HepG2 (cell line): Measurements from ENCODE around the gene USP32. TPM values are rescaled to one million over a fixed set of nuclear protein-coding genes. Genes with fewer than 3 reads are reported as not detected.

Experiments
- ATF1 ChIP-seq: IDR thresholded peaks from 2 replicates; pipeline ENCODE4 v1.6.1; 2016; ENCODE audit warnings: mild to moderate bottlenecking, control low read depth
- DNMT1 ChIP-seq: sonication (generic); formaldehyde crosslinking; IDR thresholded peaks from 2 replicates; pipeline ENCODE4 v1.5.1; 2020; ENCODE audit warnings: mild to moderate bottlenecking, missing genetic modification reagents
- HCFC1 ChIP-seq: fragments of 150-350 bp; IDR thresholded peaks from 2 replicates; pipeline ENCODE4 v1.6.1; 2014; ENCODE audit warnings: low read depth, low read length
- ISL2 ChIP-seq: sonication (generic); formaldehyde crosslinking; IDR thresholded peaks from 2 replicates; pipeline ENCODE4 v1.5.0; 2020; ENCODE audit warnings: missing genetic modification reagents
- KDM2A ChIP-seq: sonication (generic); formaldehyde crosslinking; IDR thresholded peaks from 2 replicates; pipeline ENCODE4 v1.4.0; 2020; ENCODE audit warnings: low read depth, missing genetic modification reagents, borderline replicate concordance
- KLF11 ChIP-seq: IDR thresholded peaks from 2 replicates; pipeline ENCODE4 v1.6.1; 2016; ENCODE audit warnings: missing compliant biosample characterization
- KLF6 ChIP-seq: IDR thresholded peaks from 2 replicates; pipeline ENCODE4 v1.8.0; 2016; ENCODE audit warnings: missing biosample characterization, missing genetic modification reagents
- SP1 ChIP-seq, 2 experiments: fragments of 450-650 bp in 1 of 2; sonication (generic) in 1 of 2; formaldehyde crosslinking in 1 of 2; IDR thresholded peaks; 2 replicates each; pipeline versions ENCODE4 v1.4.0 to v1.6.1; 2016 to 2020; ENCODE audit warnings: missing genetic modification reagents in 1 of 2
- ZIK1 ChIP-seq: sonication (generic); formaldehyde crosslinking; IDR thresholded peaks from 2 replicates; pipeline ENCODE4 v1.5.0; 2020; ENCODE audit warnings: mild to moderate bottlenecking, low read depth, missing genetic modification reagents, borderline replicate concordance
- ZNF326 ChIP-seq: sonication (generic); formaldehyde crosslinking; IDR thresholded peaks from 2 replicates; pipeline ENCODE4 v1.4.0; 2020; ENCODE audit warnings: missing genetic modification reagents, borderline replicate concordance
- ZNF510 ChIP-seq: sonication (generic); formaldehyde crosslinking; IDR thresholded peaks from 2 replicates; pipeline ENCODE4 v1.4.0; 2020; ENCODE audit warnings: low read depth, mild to moderate bottlenecking, missing genetic modification reagents
- ZNF562 ChIP-seq: sonication (generic); formaldehyde crosslinking; IDR thresholded peaks from 2 replicates; pipeline ENCODE4 v1.8.0; 2022; ENCODE audit warnings: missing genetic modification reagents, borderline replicate concordance
- ZNF614 ChIP-seq: IDR thresholded peaks from 2 replicates; pipeline ENCODE4 v1.6.1; 2018; ENCODE audit warnings: missing biosample characterization, missing genetic modification reagents, inconsistent platforms, borderline replicate concordance
- ZNF777 ChIP-seq: sonication (generic); formaldehyde crosslinking; IDR thresholded peaks from 2 replicates; pipeline ENCODE4 v1.4.0; 2020; ENCODE audit warnings: missing genetic modification reagents
- ZNF781 ChIP-seq: sonication (generic); formaldehyde crosslinking; IDR thresholded peaks from 2 replicates; pipeline ENCODE4 v1.5.1; 2020; ENCODE audit warnings: borderline replicate concordance, mild to moderate bottlenecking, missing genetic modification reagents; ENCODE audit errors: not compliant biosample characterization
- ZSCAN30 ChIP-seq: sonication (generic); formaldehyde crosslinking; IDR thresholded peaks from 2 replicates; pipeline ENCODE4 v1.5.0; 2020; ENCODE audit warnings: mild to moderate bottlenecking, missing genetic modification reagents
- polyA plus RNA-seq, 8 experiments: library from polyadenylated mRNA; depleted of rRNA in 3 of 8; stranded (reverse) in 7 of 8; unstranded in 1 of 8; fragments of >200 nt; fragmentation: Illumina TruSeq in 4 of 8; extraction: Trizol in 4 of 8; gene quantifications; 2 replicates each; pipeline versions ENCODE4 v1.2.1 to v1.2.3, GENCODE V29; 2011 to 2016; ENCODE audit warnings: low read depth in 4 of 8, missing spikeins in 1 of 8, mixed read lengths in 1 of 8; ENCODE audit not compliant: insufficient read depth in 1 of 8
- total RNA-seq, 5 experiments: library from RNA; depleted of rRNA; stranded (reverse); fragments of >200 nt; fragmentation: Illumina TruSeq; extraction: Trizol; gene quantifications; 2 replicates each; pipeline ENCODE4 v1.2.3, GENCODE V29; 2016; ENCODE audit warnings: low read depth in 1 of 5
- TF ChIP-seq, protein P1 (sequence below): sonication (generic); formaldehyde crosslinking; IDR thresholded peaks from 2 replicates; pipeline ENCODE4 v1.4.0; 2020; ENCODE audit warnings: missing genetic modification reagents, borderline replicate concordance
- TF ChIP-seq, protein P2 (sequence below): sonication (generic); formaldehyde crosslinking; IDR thresholded peaks from 2 replicates; pipeline ENCODE4 v1.4.0; 2020; ENCODE audit warnings: missing genetic modification reagents
- TF ChIP-seq, protein P3 (sequence below): sonication (generic); formaldehyde crosslinking; IDR thresholded peaks from 2 replicates; pipeline ENCODE4 v1.8.0; 2022; ENCODE audit warnings: missing genetic modification reagents, mild to moderate bottlenecking, inconsistent platforms, borderline replicate concordance
- TF ChIP-seq, protein P4 (sequence below): IDR thresholded peaks from 2 replicates; pipeline ENCODE4 v1.6.1; 2016; ENCODE audit warnings: low read depth, control low read depth

Gene USP32
- total and polyA plus RNA-seq, 2 of the 13 experiments (the other 11 are each of a cell fraction or from before 2014, with no cell fraction given) = 24.9 to 39.9 TPM

DNA sequence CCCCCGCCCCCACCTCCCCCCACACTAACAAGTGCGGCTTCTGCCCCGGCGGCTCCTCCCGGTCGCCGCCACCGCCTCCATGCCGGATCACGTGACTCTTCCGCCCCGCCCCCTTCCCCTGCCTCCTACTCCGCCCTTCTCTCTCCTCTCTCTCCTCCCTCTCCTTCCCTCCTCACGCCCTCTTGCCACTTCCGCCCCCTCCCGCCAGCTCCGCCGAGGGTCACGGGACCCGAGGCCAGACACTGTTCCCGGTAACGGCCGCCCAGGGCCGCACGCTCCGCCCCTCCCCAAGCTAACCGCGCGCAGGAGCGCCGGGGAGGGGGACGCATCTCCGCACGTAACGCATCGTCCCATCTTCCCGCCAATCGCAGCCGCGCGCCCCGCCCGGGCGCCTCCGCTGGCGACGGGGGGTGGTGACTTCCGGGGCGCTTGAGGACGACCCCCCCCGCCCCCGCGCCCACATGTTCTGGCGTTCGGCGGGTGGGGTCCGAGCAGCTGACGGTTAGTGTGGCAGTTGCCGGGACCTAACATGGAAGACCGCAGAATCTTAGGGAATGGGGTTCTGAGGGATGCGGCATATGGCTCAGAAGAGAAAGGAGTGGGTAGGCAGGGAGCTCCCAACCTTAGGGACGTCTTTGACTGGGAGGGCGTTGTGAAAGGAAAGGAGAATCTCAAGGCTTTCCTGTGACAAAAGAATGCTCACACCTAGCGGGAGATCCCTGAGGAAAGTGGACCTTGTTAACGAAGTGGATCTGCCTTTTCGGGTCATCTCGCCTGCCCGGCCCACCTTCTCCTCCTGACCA, at the start of gene USP32 (continued):
- TF ChIP-seq, protein P1, sequence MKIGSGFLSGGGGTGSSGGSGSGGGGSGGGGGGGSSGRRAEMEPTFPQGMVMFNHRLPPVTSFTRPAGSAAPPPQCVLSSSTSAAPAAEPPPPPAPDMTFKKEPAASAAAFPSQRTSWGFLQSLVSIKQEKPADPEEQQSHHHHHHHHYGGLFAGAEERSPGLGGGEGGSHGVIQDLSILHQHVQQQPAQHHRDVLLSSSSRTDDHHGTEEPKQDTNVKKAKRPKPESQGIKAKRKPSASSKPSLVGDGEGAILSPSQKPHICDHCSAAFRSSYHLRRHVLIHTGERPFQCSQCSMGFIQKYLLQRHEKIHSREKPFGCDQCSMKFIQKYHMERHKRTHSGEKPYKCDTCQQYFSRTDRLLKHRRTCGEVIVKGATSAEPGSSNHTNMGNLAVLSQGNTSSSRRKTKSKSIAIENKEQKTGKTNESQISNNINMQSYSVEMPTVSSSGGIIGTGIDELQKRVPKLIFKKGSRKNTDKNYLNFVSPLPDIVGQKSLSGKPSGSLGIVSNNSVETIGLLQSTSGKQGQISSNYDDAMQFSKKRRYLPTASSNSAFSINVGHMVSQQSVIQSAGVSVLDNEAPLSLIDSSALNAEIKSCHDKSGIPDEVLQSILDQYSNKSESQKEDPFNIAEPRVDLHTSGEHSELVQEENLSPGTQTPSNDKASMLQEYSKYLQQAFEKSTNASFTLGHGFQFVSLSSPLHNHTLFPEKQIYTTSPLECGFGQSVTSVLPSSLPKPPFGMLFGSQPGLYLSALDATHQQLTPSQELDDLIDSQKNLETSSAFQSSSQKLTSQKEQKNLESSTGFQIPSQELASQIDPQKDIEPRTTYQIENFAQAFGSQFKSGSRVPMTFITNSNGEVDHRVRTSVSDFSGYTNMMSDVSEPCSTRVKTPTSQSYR = peak; percentile 72; the same call in 1 of the 2 replicates
- TF ChIP-seq KLF6 (CRISPR knock-in tag) (peak; percentile 77), ZNF562 (CRISPR knock-in tag) (peak; percentile 48; the same call in 1 of the 2 replicates), ZSCAN30 (0 out of 2 replicates have a peak, but pooled peaks have one; percentile 66), HCFC1 (peak; percentile 35), ZIK1 (CRISPR knock-in tag) (peak; percentile 88; the same call in 1 of the 2 replicates), SP1 (IDR thresholded peaks at IDR 0.05) (no peak), SP1 (CRISPR knock-in tag; IDR thresholded peaks at IDR 0.05) (peak; percentile 85), ZNF781 (no peak), ZNF326 (CRISPR knock-in tag) (no peak), DNMT1 (CRISPR knock-in tag) (0 out of 2 replicates have a peak, but pooled peaks have one; percentile 70), ZNF777 (0 out of 2 replicates have a peak, but pooled peaks have one; percentile 14), ZNF614 (CRISPR knock-in tag) (peak; percentile 46; the same call in 1 of the 2 replicates), ISL2 (peak; percentile 61; the same call in 1 of the 2 replicates), ATF1 (CRISPR knock-in tag) (peak; percentile 80), KDM2A (CRISPR knock-in tag) (peak; percentile 65; the same call in 1 of the 2 replicates), ZNF510 (CRISPR knock-in tag) (peak; percentile 85), KLF11 (CRISPR knock-in tag) (peak; percentile 23; the same call in 1 of the 2 replicates)
- TF ChIP-seq, protein P2, sequence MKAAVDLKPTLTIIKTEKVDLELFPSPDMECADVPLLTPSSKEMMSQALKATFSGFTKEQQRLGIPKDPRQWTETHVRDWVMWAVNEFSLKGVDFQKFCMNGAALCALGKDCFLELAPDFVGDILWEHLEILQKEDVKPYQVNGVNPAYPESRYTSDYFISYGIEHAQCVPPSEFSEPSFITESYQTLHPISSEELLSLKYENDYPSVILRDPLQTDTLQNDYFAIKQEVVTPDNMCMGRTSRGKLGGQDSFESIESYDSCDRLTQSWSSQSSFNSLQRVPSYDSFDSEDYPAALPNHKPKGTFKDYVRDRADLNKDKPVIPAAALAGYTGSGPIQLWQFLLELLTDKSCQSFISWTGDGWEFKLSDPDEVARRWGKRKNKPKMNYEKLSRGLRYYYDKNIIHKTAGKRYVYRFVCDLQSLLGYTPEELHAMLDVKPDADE (CRISPR knock-in tag) = no peak
- TF ChIP-seq, protein P3, sequence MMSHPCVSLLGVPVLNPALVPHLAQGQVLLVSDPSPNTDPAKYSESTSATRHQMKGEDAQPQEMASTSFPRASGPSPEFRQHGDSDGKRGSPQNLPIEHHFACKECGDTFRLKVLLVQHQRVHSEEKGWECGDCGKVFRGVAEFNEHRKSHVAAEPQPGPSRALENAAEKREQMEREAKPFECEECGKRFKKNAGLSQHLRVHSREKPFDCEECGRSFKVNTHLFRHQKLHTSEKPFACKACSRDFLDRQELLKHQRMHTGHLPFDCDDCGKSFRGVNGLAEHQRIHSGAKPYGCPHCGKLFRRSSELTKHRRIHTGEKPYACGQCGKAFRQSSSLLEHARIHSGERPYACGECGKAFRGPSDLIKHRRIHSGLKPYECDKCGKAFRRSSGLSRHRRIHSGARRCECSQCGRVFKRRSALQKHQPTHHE (CRISPR knock-in tag) = no peak; the same call in 1 of the 2 replicates
- TF ChIP-seq, protein P4, sequence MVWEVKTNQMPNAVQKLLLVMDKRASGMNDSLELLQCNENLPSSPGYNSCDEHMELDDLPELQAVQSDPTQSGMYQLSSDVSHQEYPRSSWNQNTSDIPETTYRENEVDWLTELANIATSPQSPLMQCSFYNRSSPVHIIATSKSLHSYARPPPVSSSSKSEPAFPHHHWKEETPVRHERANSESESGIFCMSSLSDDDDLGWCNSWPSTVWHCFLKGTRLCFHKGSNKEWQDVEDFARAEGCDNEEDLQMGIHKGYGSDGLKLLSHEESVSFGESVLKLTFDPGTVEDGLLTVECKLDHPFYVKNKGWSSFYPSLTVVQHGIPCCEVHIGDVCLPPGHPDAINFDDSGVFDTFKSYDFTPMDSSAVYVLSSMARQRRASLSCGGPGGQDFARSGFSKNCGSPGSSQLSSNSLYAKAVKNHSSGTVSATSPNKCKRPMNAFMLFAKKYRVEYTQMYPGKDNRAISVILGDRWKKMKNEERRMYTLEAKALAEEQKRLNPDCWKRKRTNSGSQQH (CRISPR knock-in tag) = 0 out of 2 replicates have a peak, but pooled peaks have one; percentile 82
